ENCODE data around the gene SPON2. TPM values are rescaled to one million over a fixed set of nuclear protein-coding genes. Genes with fewer than 3 reads are reported as not detected.

Gene SPON2
- total RNA-seq, 6 experiments from 2014 or later: 12.0 to 53.5 (median 48.2) TPM

DNA sequence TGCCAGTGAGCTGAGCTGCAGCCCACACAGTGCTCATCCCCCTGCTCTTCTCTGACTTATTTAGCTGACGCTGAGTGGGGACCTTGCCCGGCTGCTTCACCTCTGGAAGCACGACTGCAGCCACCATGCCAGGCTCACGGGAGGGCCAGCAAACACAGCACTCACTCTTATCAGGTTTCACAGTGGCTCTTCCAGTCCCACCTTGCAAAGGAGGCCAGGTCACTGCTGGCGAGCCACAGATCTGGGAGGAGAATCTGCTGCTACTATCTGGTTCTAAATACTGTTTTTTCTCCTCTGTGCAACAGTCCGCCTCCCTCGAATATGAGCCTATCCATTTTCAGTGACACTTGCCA lies 6.7 kb upstream of the SPON2 start:
- H3K9me3 Mint-ChIP-seq: peaks cover 24% of the 10 kb centered on the region
- H3K27ac Mint-ChIP-seq: no peak overlapping the region
- H3K27me3 Mint-ChIP-seq (ENCODE audit: insufficient read depth): no peaks in the 10 kb centered on the region
- no peak overlapping the region for H3K4me3 Mint-ChIP-seq
- H3K4me1 Mint-ChIP-seq (ENCODE audit: low read depth): peaks cover 32% of the 10 kb centered on the region
- DNase-seq: no peak
- H3K36me3 Mint-ChIP-seq (ENCODE audit: low read depth): peaks cover 28% of the 10 kb centered on the region
- TF ChIP-seq, protein P1, sequence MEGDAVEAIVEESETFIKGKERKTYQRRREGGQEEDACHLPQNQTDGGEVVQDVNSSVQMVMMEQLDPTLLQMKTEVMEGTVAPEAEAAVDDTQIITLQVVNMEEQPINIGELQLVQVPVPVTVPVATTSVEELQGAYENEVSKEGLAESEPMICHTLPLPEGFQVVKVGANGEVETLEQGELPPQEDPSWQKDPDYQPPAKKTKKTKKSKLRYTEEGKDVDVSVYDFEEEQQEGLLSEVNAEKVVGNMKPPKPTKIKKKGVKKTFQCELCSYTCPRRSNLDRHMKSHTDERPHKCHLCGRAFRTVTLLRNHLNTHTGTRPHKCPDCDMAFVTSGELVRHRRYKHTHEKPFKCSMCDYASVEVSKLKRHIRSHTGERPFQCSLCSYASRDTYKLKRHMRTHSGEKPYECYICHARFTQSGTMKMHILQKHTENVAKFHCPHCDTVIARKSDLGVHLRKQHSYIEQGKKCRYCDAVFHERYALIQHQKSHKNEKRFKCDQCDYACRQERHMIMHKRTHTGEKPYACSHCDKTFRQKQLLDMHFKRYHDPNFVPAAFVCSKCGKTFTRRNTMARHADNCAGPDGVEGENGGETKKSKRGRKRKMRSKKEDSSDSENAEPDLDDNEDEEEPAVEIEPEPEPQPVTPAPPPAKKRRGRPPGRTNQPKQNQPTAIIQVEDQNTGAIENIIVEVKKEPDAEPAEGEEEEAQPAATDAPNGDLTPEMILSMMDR (IDR thresholded peaks at IDR 0.05): no peak

DNA sequence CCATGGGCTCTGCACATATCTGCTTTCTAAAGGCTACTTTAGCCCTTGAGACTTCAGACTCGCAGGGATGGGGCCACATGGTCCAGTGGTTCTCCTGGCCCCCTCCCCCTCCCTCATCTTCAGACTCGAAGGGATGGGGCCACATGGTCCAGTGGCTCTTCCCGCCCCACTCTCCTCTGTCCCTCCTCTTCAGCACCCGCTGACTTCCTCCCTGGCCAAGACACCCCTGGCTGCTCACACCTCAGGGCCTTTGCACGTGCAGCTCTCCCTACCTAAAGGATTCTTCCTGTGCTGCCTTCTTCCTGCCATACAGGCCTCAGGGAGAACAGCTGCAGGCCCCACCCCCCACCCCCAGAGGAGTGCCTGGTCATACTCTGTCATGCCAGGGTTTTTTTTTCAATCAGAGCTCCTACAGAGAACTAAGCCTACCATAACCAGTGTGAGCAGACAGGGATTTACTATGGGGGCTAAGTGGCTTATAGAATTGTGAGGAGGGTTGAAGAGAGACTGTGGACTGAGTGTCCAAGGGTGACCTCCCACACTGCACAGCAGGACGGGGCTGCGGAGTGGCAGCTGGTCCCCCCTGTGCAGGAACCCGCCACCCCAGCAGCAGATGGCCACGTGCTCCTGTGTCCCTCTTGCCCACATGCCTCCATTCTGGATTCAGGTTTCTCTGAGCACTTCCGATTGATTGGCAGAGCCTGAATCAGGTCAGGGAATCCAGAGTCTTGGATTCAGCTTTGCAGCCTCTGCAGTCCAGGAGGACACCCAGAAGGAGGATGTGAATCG lies 6.1 kb upstream of the SPON2 start:
- H3K36me3 Mint-ChIP-seq (ENCODE audit: low read depth): peaks cover 28% of the 10 kb centered on the region
- no peak overlapping the region for H3K4me3 Mint-ChIP-seq
- no peak for DNase-seq
- H3K9me3 Mint-ChIP-seq: peaks cover 24% of the 10 kb centered on the region
- H3K27ac Mint-ChIP-seq: no peak overlapping the region
- TF ChIP-seq, protein P1 (IDR thresholded peaks at IDR 0.05): no peak
- no peaks in the 10 kb centered on the region for H3K27me3 Mint-ChIP-seq (ENCODE audit: insufficient read depth)
- H3K4me1 Mint-ChIP-seq (ENCODE audit: low read depth): peaks cover 30% of the 10 kb centered on the region

DNA sequence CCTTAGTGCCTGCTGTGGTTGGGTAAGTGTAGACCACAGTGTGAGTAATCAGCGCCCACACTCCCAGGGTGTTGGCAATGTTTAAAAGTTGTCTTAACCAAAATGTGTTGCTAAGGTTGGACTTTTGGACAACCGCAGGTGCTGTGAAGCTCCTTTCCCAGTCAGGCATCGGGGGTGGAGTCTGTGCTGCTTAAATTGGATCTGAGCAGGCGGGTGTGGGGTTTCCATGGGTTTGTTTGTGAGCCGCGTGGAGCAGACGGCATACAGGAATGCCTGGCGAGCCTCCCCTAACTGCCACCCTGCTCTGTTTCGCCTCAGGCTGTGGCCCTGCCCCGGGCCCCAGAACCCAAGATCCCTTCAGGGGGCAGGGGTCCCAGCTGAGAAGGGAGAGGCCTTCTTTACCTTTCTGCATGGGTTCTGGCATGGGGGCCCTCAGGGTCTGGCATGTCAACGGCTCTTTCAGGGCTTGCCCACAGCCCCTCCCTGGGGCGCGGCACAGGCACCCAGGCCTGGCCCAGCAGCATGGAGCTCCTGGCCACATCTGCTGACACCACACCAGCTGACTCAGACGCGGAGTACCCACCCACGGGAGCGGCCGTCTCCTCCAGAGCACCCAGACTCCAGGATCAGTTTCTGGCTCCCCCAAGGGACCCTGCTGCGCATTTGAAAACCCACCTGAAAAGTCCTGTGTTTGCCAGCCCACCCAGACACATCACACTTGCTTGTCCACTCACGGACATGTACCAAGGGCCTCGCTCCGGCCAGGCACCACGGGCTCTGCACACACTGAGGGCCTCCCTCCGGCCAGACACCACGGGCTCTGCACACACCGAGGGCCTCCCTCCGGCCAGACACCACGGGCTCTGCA lies 5.1 kb upstream of the SPON2 start:
- Mint-ChIP-seq H3K4me1 (ENCODE audit: low read depth) (peaks cover 27% of the 10 kb centered on the region), H3K4me3 (no peak overlapping the region), H3K27ac (no peak overlapping the region), H3K9me3 (peaks cover 23% of the 10 kb centered on the region), H3K27me3 (ENCODE audit: insufficient read depth) (no peaks in the 10 kb centered on the region), H3K36me3 (ENCODE audit: low read depth) (peaks cover 25% of the 10 kb centered on the region)
- DNase-seq: no peak
- TF ChIP-seq, protein P1 (IDR thresholded peaks at IDR 0.05): no peak

DNA sequence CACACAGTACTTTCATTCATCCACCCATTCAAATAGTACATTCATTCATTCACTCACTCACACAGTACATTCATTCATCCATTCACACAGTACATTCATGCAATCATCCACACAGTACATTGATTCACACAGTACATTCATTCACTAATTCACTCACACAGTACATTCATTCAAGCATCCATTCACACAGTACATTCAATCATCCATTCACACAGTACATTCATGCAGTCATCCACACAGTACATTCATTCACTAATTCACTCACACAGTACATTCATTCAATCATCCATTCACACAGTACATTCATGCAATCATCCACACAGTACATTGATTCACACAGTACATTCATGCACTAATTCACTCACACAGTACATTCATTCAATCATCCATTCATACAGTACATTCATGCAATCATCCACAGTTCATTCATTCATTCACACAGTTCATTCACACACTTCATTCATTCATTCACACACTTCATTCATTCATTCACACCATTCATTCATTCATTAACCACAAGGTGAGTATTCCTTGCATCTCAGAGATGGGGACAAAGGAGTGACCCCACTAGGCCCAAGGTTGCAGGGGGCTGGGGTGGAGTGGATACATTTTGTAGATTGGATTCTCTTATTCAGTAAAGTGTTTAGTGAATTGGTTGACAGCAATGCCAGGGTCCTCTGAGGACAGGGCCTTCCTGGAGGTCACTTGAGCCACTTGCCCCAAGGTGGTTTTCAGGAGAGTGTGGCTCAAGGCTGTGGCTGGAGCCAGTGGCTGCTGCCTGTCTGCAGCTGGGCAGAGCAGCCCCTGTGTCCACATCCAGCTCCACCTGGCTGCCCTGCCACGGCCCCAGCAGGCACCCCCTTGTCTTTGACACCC lies 4.3 kb upstream of the SPON2 start:
- Mint-ChIP-seq H3K4me3 (no peak overlapping the region), H3K9me3 (peaks cover 19% of the 10 kb centered on the region), H3K36me3 (ENCODE audit: low read depth) (peaks cover 20% of the 10 kb centered on the region), H3K27me3 (ENCODE audit: insufficient read depth) (no peaks in the 10 kb centered on the region), H3K27ac (no peak overlapping the region), H3K4me1 (ENCODE audit: low read depth) (peaks cover 20% of the 10 kb centered on the region)
- TF ChIP-seq, protein P1 (IDR thresholded peaks at IDR 0.05): no peak
- no peak for DNase-seq

DNA sequence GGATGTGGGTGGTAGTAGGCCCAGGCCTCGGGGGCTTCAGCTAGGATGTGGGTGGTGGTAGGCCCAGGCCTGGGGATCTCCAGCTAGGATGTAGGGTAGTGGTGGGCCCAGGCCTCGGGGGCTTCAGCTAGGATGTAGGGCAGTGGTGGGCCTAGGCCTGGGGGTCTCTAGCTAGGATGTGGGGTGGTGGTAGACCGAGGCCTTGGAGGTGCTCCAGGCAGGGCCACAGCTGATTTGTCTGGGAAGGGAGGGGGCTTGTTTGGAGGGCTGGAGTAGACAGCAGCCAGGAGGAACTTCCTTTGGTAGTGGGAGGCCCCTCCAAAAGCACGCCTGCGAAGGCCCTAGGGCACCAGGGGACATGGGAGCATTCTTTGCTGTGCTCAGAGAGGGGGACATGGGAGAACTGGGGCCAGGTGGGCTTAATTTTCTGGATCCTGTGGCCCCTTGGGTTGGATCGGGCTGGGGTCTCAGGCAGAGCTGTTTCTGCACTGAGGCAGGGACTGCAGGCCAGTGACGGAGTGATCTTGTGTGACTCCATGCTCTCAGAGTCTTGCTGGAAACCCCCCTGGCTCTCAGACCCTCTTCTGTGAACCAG lies 3.3 kb upstream of the SPON2 start:
- no peaks in the 10 kb centered on the region for H3K27me3 Mint-ChIP-seq (ENCODE audit: insufficient read depth)
- peaks cover 12% of the 10 kb centered on the region for H3K36me3 Mint-ChIP-seq (ENCODE audit: low read depth)
- TF ChIP-seq, protein P1 (IDR thresholded peaks at IDR 0.05): no peak
- no peak for DNase-seq
- no peak overlapping the region for H3K27ac Mint-ChIP-seq
- peaks cover 12% of the 10 kb centered on the region for H3K9me3 Mint-ChIP-seq
- H3K4me3 Mint-ChIP-seq: no peak overlapping the region
- peaks cover 15% of the 10 kb centered on the region for H3K4me1 Mint-ChIP-seq (ENCODE audit: low read depth)

All from HFFc6 (cell line).